B cell (primary cell): ENCODE results near the gene DMAP1. TPM values are rescaled to one million over a fixed set of nuclear protein-coding genes. Genes with fewer than 3 reads are reported as not detected.

Source experiments
- ATAC-seq: fragments of 200-7000 bp; cut with Tn5 transposase; one replicate; pipeline ENCODE4 v1.10.0; 2021; ENCODE audit warnings: low read depth, mild to moderate bottlenecking, moderate number of reproducible peaks, moderate library complexity
- CTCF ChIA-PET: fragments of 350-600 bp; sonication (Branson Sonifier 250); formaldehyde crosslinking; loops from one replicate; lab custom pipeline; 2021; ENCODE audit warnings: antibody characterized with exemption, inconsistent platforms; lab: Charles Lee
- POLR2A ChIA-PET: fragments of 350-600 bp; sonication (Branson Sonifier 250); formaldehyde crosslinking; loops from one replicate; lab custom pipeline; 2021; ENCODE audit warnings: antibody characterized with exemption; lab: Charles Lee
- DNase-seq: peaks from one replicate; pipeline ENCODE4 v3.0.0; 2013
- H2AFZ ChIP-seq: 2 replicates; pipeline ENCODE4 v1.6.1; 2012; ENCODE audit warnings: mild to moderate bottlenecking, low read depth, low read length; ENCODE audit not compliant: insufficient read depth, poor library complexity, severe bottlenecking
- H3K27ac ChIP-seq, 2 donors: 1 replicate in 1 of 2; 2 replicates in 1 of 2; pipeline ENCODE4 v1.5.1; 2012 to 2013; ENCODE audit warnings: low read length in 2 of 2, mild to moderate bottlenecking in 2 of 2, moderate library complexity in 1 of 2
- H3K27me3 ChIP-seq, 4 experiments: fragments of 200-600 bp in 1 of 4; sonication (generic) in 1 of 4; replicated peaks in 1 of 4; 1 replicate in 2 of 4; 2 replicates in 2 of 4; pipeline versions ENCODE4 v1.6.1 to v1.7.0; 2013 to 2016; ENCODE audit warnings: low read length in 3 of 4, mild to moderate bottlenecking in 2 of 4, mixed read lengths in 1 of 4, moderate library complexity in 1 of 4; ENCODE audit not compliant: insufficient read depth in 4 of 4, control insufficient read depth in 3 of 4; ENCODE audit errors: control extremely low read depth in 1 of 4
- H3K36me3 ChIP-seq, 2 experiments: replicated peaks in 1 of 2; 1 replicate in 1 of 2; 2 replicates in 1 of 2; pipeline versions ENCODE4 v1.6.1 to v1.7.1; 2013; ENCODE audit warnings: low read length in 1 of 2; ENCODE audit not compliant: insufficient read depth in 2 of 2, control insufficient read depth in 1 of 2; ENCODE audit errors: control extremely low read depth in 1 of 2, extremely low read depth in 1 of 2
- H3K4me1 ChIP-seq, 2 donors: fragments of 200-600 bp in 1 of 2; sonication (generic) in 1 of 2; 1 replicate in 1 of 2; 2 replicates in 1 of 2; pipeline versions ENCODE4 v1.5.1 to v1.6.1; 2013 to 2017; ENCODE audit warnings: low read length in 2 of 2; ENCODE audit not compliant: control insufficient read depth in 2 of 2, insufficient read depth in 2 of 2
- H3K4me2 ChIP-seq: replicated peaks from 2 replicates; pipeline ENCODE3; 2012; ENCODE audit warnings: mild to moderate bottlenecking, low read depth, low read length; ENCODE audit not compliant: poor library complexity, severe bottlenecking
- H3K4me3 ChIP-seq, 5 experiments: fragments of 200-600 bp in 1 of 5; sonication (generic) in 1 of 5; 1 replicate in 3 of 5; 2 replicates in 2 of 5; pipeline versions ENCODE4 v1.5.1 to v1.7.0; 2011 to 2016; ENCODE audit warnings: low read length in 4 of 5, mild to moderate bottlenecking in 4 of 5, low read depth in 2 of 5, control low read depth in 1 of 5, moderate library complexity in 1 of 5; ENCODE audit not compliant: insufficient read depth in 1 of 5; ENCODE audit errors: control extremely low read depth in 1 of 5, extremely low read depth in 1 of 5
- H3K79me2 ChIP-seq: fragments of 200-600 bp; sonication (generic); one replicate; pipeline ENCODE4 v1.6.0; 2016; ENCODE audit warnings: low read length; ENCODE audit not compliant: control insufficient read depth, insufficient read depth
- H3K9ac ChIP-seq: fragments of 200-600 bp; sonication (generic); 2 replicates; pipeline ENCODE4 v1.6.1; 2017; ENCODE audit warnings: mild to moderate bottlenecking, low read length, moderate library complexity
- H3K9me3 ChIP-seq, 3 donors: one replicate each; pipeline versions ENCODE4 v1.6.1 to v1.7.1; 2013; ENCODE audit warnings: low read length in 2 of 3; ENCODE audit not compliant: control insufficient read depth in 2 of 3, insufficient read depth in 1 of 3; ENCODE audit errors: control extremely low read depth in 1 of 3
- H4K20me1 ChIP-seq: 2 replicates; pipeline ENCODE4 v1.6.0; 2012; ENCODE audit warnings: mild to moderate bottlenecking, low read length; ENCODE audit not compliant: insufficient read depth, control insufficient read depth, poor library complexity, severe bottlenecking
- H3K27ac Mint-ChIP-seq: one replicate; pipeline ENCODE4 v1.8.0; 2021; ENCODE audit warnings: mixed read lengths
- H3K27me3 Mint-ChIP-seq: one replicate; pipeline ENCODE4 v1.8.0; 2021; ENCODE audit warnings: mixed read lengths
- H3K4me1 Mint-ChIP-seq: one replicate; pipeline ENCODE4 v1.8.0; 2021; ENCODE audit warnings: mixed read lengths
- H3K4me3 Mint-ChIP-seq: one replicate; pipeline ENCODE4 v1.8.0; 2021; ENCODE audit warnings: mixed read lengths
- H3K9me3 Mint-ChIP-seq: one replicate; pipeline ENCODE4 v1.8.0; 2022; ENCODE audit warnings: mixed read lengths; ENCODE audit not compliant: insufficient read depth
- CTCF ChIP-seq: fragments of 200-600 bp; IDR thresholded peaks from one replicate; pipeline ENCODE4 v1.8.0; 2022; ENCODE audit warnings: antibody characterized with exemption, mild to moderate bottlenecking
- EZH2 ChIP-seq: IDR thresholded peaks from 2 replicates; pipeline ENCODE4 v1.6.1; 2012; ENCODE audit warnings: borderline replicate concordance, low read depth, mild to moderate bottlenecking, moderate library complexity, low read length; ENCODE audit not compliant: insufficient read depth, poor library complexity, severe bottlenecking
- WGBS: methylation state at CpG from one replicate; pipeline ENCODE4 v1.1.5; 2013; ENCODE audit warnings: missing lambda C conversion rate; ENCODE audit not compliant: insufficient coverage; 5-methylcytosine and 5-hydroxymethylcytosine counted together
- intact Hi-C: fragments of 100-400 bp; cut with micrococcal nuclease; formaldehyde crosslinking; loops from one replicate; pipeline ENCODE4 v1.10.0; 2022
- polyA plus RNA-seq: library from polyadenylated mRNA; depleted of rRNA; stranded (reverse); fragments of >200 nt; gene quantifications from 2 replicates; pipeline ENCODE4 v1.2.3, GENCODE V29; 2012
- total RNA-seq, 2 donors: library from RNA; stranded (reverse); fragments of 120-200 nt in 1 of 2; gene quantifications; 1 replicate in 1 of 2; 2 replicates in 1 of 2; pipeline versions ENCODE4 v1.2.3 to v1.2.4, GENCODE V29; 2013 to 2022

Gene DMAP1
- total and polyA plus RNA-seq, 2 donors (not counting 1 experiment from before 2014, with no cell fraction given) = 88.5 to 116 TPM

GRCh38 chr1:44246806-44247205 lies 33.5 kb downstream of the DMAP1 start:
- Histone ChIP-seq H3K9ac (no peak overlapping the region), H3K27ac (no peak overlapping the region), H3K27me3 (no peaks in the 10 kb centered on the region), H3K4me3 (no peak overlapping the region), H3K36me3 (peaks cover 0 to 26% of the 10 kb centered on the region in 2 experiments), H3K4me1 (no peaks in the 10 kb centered on the region), H3K4me2 (no peak overlapping the region), H4K20me1 (no peaks in the 10 kb centered on the region), H3K9me3 (no peaks in the 10 kb centered on the region), H3K79me2 (no peaks in the 10 kb centered on the region), H2AFZ (no peak overlapping the region)
- Mint-ChIP-seq H3K27me3 (no peaks in the 10 kb centered on the region), H3K4me1 (no peaks in the 10 kb centered on the region), H3K4me3 (no peak overlapping the region), H3K27ac (no peak overlapping the region), H3K9me3 (no peaks in the 10 kb centered on the region)
- ATAC-seq = no peak
- CTCF ChIA-PET = no interaction called here
- intact Hi-C loops = no loop called here
- TF ChIP-seq CTCF = no peak
- TF ChIP-seq EZH2 = no peak
- POLR2A ChIA-PET = no interaction called here
- no peak for DNase-seq
- 100% methylated on average over 1 of the region's 2 CpGs for WGBS

- H3K4me2 ChIP-seq = no peak overlapping the region
- no peak overlapping the region for H3K27ac ChIP-seq
- Mint-ChIP-seq H3K4me3 (no peak overlapping the region), H3K9me3 (no peaks in the 10 kb centered on the region), H3K27ac (no peak overlapping the region), H3K27me3 (no peaks in the 10 kb centered on the region), H3K4me1 (no peaks in the 10 kb centered on the region)
- H3K9ac ChIP-seq = no peak overlapping the region
- intact Hi-C loops = no loop called here
- no CpG with 5 or more reads among the region's 7 CpGs for WGBS
- no peaks in the 10 kb centered on the region for H3K79me2 ChIP-seq
- H3K4me3 ChIP-seq = no peak overlapping the region
- H3K4me1 ChIP-seq = no peaks in the 10 kb centered on the region
- no peak overlapping the region for H2AFZ ChIP-seq
- peaks cover 0 to 21% of the 10 kb centered on the region in 2 experiments for H3K36me3 ChIP-seq
- H4K20me1 ChIP-seq = no peaks in the 10 kb centered on the region
- DNase-seq = no peak
- no peaks in the 10 kb centered on the region for H3K9me3 ChIP-seq
- TF ChIP-seq CTCF (no peak), EZH2 (no peak)
- POLR2A ChIA-PET = no interaction called here
- CTCF ChIA-PET = no interaction called here
- no peaks in the 10 kb centered on the region for H3K27me3 ChIP-seq
- no peak for ATAC-seq
Measured at GRCh38 chr1:44249543-44249942, 36.3 kb downstream of the DMAP1 start.
